HG02571 (cell line): ENCODE results near the gene MRGPRG.

Experiments used
- ATAC-seq: cut with Tn5 transposase; IDR thresholded peaks from one replicate; pipeline ENCODE4 v1.9.1; 2021; ENCODE audit warnings: mild to moderate bottlenecking, moderate library complexity; ENCODE audit not compliant: unreplicated experiment

MRGPRG gene

DNA sequence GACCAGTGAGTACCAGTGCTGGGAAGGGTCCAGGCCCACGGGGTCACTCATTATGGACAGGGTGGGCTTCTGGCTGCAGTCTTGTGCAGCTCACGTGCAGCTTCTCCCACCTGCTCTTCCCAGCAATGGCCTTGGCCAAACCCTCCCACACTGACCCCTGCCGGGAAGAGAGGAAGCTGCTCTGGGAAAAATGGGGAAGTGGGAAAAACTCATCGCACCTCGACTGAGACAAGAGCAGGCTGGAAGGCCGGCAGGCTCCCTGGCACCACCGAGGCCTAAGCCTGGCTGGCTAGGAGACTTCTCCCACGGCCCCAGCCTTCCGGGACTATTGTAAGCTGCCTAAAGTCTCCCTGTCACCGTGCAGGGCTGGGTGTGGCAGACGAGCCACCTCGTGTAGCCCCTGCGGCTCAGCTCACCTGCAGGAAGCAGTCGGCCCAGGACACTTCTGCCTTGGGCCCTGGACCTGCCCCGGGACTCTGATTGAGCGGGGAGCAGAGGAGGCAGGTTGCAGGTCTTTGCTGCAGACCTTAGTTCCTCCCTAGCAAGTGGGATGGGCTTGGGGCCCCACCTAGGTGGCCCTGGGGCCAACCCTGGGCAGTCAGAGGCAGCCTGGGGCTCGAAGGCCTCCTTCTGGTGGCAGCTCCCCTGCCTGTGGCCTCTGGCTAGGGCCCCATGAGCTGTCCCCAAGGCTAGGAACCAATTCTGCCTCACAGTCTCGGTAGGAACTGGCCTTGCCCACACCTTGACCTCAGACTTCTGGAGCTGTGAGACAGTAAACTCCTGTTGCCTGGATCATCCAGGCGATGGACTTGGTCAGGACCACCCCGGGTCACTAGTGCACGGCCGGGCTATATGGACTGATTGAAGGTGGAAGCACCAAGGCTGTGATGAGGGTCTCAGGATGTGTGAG, 23.1 kb downstream of the MRGPRG start:
- no peak for ATAC-seq

DNA sequence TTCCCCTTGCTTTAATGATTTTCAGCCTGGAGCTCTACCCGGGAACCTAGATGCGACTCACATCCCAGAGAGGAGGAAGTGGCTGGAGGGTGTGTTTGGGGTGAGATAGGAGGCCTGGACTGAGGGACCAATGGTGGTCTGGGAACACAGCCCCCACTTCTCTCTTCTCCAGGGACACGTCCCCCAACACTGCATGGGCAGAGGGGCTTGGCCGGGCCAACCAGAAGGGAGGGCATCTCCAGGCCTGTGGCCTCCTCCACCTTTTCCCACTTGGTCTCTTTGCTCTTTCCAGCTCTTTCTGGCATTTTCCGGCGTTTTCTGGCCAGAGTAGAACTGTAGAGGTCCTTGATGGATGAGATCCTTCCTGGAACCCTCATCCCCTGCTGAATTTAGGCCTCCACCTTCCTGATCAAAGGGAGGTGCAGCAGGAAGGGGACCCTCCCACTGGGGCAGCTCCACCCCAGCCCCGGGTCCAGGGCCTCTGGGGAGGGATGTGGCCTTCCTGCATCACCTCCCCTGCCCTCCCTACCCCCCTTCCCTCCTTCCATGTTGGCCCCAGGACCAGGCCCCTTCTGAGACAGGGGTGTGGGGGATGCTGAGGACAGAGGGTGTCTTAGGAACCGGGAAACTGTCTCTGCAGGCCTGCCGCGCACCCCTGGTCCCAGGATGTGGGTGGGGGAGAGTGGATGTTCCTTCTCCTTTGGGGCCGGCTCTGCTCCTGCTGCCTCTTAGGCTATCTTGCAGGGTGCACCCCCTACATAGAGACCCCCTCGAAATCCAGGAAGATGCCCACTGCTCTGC, 24.4 kb downstream of the MRGPRG start:
- ATAC-seq = no peak

DNA sequence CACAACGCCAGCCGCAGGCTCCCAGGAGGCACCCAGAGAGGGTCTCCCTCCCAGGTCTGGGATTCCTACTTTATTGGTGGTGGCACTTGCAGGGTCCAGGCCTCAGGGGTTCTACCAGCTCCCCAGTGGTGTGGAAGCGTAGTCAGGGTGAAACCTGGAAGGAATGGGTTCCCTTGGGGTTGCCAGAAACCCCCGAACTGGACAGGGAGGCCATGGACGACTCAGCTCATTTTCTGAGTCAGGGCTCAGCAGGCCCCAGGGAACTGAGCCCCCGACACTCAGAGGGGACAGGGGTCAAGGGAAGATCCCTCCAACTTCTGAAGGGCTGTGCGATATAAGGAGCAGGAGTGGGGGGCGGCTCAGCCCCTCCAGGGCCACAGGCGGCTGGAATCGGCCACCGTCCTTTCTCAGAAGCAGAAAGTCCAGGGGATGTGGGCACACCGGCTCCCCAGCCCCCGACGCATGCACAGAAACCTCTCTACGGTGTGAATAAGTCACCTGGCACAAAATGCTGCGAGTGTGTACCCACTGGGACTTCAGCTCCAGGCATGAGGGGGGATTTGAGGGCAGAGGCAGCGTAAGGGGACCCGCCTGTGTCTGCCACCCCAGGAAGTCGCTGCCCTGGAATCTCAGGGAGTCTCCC, 25.1 kb downstream of the MRGPRG start:
- ATAC-seq = no peak

DNA sequence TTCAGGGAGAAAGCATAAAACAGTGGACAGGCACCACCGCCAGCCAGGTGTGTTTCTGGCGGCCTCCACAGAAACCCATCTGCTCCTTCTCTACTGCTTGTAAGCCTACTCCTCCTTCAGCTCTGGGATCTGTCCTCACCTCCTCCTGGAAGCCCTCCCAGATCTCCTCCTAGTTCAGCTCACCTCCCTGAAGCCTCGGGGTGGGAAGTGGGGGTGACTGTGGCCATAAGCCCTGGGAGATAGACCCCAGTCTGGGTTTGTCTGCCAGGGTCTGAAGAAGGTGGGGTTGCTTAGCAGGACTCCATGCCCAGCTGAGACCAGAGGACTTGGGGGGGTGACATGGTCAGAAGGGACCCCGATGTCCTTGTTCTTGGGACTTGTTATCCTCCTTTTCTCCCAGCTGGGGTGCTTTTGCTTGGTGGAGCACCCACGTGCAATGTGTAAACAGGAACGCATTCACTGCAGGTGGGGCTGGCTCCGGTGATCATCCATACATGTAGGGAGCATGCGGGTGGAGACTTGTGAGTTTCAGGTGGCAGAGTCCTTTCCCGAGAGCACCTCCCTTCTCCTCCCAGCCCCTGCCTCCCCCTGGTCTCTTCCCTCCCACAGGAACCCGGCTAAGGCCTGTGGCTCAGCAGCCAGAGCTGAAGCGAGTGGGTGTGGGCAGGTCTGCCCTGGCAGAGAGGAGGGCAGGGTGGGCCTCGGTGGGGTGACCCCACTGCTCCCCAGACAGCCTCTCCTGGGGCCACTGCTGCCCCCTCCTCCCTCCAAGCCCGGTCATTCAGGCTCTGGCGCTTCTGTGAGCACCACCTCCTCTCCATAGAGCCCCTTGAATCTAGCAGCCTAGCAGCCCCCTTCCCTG, 25.9 kb downstream of the MRGPRG start:
- no peak for ATAC-seq

DNA sequence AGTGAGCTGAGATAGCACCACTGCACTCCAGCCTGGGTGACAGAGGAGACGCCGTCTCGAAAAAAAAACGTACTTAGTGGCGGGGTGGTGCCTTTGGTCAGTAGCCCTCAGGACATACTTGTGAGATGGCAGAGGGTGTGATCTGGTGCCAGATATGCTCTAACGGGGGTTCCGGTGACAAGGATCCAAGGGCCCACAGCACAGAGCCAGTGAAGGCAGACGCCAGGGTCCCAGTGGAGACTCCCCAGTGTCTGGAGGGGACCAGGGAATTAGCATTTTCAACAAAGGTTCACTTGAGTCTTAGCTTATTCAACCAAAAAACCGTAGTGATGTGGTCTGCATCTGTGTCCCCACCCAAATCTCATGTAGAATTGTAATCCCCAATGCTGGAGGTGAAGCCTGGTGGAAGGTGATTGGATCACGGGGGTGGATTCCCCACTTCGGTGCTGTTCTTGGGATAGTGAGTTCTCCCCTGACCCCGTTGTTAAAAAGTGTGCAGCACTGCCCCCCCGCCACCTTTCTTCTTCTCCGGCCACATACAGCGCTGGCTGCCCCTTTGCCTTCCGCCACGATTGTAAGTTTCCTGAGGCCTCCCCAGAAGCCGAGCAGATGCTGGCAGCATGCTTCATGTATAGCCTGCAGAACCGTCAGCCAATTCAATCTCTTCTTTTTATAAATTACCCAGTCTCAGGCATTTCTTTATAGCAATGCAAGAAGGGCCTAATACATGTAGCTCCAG, 26.9 kb downstream of the MRGPRG start:
- no peak for ATAC-seq

DNA sequence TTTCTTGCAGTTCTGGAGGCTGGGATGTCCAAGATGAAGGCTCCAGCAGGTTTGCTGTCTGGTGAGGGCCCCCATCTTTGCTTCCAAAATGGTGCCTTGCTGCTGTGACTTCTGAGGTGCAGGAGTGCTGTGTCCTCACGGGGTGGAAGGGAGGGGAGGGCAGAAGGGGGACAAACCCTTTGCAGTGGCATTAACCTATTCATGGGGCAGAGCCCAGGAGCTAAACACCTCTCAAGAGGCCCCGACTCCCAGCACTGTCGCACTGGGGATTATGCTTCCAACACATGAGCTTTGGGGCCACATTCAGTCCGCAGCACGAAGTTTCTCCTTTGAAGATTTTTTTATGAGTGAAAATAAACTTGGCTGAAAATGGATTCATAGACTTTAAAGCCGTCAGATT, 28.0 kb downstream of the MRGPRG start:
- no peak for ATAC-seq

DNA sequence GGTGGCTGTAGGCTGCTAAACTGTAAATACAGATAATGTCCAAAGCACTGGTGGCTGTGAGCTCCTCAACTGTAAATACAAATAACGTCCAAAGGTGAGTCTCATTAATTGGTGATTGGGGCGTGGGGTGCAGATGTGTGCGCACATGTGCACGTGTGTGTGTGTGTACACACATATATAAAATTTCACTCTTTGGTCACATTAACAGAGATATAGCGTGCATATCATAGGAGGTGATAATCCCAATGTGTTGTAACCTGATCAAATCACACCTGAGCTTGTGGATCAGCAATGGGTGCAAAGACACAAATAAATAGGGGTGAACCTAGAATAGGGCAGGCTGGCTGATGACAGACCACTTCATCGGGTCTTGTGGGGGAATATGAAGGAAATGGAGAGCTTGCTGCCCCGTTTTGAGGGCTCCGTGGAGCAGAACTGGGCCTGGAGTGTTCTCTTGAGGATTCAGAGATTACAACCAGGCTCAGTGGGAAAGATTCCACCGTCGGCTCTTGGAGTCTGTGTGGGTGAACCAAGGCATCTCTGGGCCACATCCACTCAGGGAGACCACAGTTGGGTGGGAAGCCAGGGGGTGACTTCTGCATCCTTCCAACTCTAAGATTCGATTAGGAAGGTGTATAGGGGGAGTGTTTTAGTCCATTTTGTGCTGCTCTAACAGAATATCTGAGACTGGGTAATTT, 28.6 kb downstream of the MRGPRG start:
- ATAC-seq = no peak

DNA sequence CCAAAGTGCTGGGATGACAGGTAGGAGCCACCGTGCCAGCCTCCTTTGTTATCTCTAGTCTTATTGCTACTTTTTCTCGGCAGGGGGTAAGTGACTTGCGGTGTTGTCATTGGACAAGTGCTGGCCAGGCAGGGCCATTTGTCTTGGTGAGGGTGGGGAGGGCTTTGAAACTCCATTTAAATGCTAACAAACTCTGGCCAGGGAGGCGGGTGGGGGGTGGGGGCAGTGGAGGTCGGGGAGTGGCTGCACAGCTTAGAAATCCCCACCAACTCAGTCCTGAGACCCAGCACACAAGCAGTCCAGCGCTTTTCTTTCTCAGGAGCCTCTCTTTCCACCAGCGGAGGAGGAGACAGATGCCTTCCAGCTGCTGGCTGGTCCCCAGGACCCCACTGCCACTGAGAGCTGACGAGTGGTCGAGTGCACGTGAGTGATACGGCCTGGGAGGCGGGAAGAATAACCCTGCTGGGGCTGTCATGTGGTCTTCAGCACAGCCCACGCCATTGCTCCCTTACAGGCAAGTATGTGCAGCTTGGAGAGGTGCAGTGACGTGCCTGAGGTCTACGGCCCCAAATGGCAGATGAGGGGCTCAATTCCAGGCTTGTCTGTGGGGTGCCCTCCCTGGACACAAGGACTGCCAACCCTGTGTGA, 29.3 kb downstream of the MRGPRG start:
- no peak for ATAC-seq

DNA sequence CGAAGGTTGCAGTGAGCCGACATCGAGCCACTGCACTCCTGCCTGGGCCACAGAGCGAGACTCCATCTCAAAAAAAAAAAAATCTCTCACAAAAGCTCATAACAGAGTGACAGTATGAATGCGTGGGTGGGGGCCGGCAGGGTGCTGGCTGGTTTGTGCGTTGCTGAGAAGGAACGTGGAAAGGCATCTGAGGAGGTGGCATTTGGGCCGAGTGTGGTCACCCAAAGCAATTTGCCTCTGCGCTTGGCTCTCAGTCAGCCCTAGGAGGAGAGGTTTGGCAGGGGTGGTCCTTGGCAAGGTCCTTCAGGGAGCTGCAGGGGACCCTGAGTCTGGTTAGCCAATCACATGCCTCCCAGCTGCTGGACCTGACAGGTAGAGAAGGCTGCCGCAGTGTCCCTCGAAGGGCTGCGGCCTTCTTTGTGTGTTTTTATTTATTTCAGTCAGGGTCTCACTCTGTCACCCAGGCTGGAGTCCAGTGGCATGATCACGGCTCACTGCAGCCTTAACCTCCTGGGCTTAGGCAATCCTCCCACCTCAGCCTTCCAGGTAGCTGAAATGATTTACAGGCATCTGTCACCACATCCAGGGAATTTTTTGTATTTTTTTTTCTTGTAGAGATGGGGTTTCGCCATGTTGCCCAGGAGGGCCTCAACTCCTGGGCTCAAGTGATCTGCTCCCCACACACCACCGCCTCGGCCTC, 30.0 kb downstream of the MRGPRG start:
- no peak for ATAC-seq

DNA sequence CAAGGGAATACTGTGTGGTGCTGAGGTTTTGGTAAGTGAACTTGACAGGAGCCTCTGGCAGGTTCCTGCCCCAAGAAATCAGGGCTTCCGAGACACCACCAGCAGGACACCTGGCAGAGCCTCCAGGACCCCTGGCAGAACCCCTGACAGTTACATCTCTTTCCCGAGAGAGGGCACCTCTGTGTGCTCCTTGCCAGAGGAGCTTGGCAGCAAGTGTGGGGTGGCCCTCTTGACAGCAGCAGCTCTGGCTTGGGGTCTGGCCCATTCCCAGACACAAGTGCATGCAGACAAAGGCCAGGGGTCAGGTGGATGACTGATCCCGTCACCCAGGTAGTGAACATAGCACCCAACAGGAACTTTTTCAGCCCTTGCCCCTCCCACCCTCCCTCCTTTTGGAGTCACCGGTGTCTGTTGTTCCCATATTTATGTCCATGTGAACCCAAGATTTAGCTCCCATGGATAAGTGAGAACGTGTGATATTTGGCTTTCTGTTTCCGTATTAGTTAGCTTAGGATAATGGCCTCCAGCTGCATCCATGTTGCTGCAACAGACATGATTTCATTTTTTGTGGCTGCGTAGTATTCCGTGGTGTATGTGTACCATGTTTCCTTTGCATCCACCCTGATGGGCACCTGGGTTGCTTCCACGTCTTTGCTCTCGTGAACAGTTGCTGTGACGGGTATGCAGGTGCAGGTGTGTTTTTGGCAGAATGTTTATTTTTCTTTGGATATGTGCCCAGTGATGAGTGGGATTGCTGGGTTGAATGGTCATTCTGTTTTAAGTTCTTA, 32.3 kb downstream of the MRGPRG start:
- no peak for ATAC-seq

DNA sequence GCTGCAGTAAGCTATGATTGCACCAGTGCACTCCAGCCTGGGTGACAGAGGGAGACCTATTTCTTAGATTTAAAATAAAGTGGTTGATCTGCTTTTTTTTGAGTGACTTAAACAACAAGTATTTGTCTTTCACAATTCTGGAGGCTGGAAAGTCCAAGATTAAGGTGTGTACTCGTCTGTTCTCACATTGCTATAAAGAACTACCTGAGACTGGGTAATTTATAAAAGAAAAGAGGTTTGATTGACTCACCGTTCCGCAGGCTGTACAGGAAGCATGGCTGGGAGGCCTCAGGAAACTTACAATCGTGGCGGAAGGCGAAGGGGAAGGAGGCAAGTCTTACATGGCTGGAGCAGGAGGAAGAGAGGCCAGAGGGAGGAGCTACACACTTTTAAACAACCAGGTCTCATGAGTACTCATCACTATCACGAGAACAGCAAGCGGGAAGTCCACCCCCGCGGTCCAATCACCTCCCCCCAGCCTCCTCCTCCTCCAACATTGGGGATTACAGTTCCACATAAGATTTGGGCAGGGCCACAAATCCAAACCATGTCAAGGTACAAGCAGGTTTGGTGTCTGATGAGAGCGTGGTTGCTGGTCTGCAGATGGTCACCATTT, 33.8 kb downstream of the MRGPRG start:
- no peak for ATAC-seq

DNA sequence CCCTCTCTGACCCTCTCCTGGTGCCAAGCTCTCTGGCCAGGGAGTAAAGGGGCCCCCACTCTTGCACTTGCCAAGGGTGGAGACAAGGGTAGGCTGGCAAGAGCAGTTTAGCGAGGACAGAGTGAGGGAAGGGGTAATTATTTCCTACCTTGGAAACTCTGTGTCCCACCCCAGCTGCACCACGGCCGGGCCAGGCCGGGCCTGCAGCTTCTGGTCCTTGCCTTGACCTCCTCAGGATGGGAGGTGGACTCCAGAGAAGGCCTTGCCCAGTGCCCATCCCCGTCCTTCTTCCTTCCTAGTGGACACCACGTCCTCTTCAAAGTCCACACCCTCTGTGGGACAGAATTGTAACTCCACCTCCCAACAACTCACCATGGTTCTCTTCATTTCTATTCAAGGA, 35.1 kb downstream of the MRGPRG start:
- no peak for ATAC-seq

DNA sequence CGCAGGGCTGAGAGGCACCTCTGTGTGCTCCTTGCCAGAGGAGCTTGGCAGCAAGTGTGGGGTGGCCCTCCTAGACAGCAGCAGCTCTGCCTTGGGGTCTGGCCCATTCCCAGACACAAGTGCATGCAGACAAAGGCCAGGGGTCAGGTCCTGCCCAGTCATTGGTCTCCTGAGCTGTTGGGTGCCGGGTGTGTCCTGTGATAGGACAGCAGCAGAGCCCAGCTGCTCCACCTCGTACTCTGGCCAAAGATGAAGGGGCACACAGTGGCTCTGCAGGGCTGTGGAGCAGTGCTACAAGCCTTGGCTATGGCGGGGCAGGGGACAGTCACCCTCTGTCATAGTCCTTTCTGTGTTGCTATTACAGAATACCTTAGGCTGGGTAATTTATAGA, 36.2 kb downstream of the MRGPRG start:
- no peak for ATAC-seq

DNA sequence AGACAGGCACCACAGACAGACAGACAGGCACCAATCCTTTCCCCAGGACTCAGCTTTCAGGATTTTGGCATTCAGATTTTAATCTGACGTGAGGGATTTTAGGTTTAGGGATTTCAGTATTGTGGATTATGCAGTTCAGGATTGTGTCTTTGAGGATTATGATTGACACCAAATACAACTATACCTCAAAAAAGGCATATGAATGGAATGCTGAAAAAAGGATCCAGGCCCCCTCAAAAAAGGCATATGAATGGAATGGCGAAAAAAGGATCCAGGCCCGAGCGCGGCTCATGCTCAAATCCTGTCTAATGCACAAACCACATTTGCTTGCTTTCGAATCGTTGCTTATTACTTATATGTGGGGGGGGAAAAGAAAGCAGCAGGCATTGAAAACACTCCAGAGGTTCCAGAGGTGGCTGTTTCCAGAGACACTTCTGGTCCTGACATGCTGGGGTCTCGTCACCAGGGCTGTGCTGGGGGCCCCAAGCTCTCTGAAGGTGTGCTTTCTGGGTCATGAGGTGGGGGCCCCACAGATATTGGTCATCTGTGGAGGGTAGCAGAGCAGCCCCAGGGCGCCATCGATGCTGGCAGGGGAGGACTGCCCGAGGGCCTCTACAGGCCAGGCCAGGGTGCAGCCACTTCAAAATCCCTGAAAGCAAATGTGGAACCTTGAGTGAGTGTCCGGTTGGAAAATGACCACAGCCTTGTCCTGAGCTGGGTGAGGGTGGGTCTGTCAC, 36.7 kb downstream of the MRGPRG start:
- no peak for ATAC-seq

DNA sequence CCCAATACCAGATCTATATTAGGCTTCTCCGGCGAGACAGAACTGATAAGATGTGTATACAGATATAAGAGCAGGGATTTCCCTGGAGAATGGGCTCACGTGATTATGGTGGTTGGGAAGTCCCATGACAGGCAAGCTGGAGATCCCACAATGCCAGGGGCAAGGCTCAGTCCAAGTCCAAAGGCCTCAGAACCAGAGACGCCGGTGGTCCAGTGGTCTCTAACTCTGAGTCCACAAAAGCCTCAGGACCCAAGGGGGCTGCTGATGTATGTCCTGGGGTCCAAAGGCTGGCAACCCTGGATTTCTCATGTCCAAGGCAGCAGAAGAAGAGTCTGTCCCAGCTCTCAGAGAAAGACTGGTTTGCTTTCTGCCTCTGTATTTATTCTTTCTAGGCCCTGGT, 37.7 kb downstream of the MRGPRG start:
- no peak for ATAC-seq

DNA sequence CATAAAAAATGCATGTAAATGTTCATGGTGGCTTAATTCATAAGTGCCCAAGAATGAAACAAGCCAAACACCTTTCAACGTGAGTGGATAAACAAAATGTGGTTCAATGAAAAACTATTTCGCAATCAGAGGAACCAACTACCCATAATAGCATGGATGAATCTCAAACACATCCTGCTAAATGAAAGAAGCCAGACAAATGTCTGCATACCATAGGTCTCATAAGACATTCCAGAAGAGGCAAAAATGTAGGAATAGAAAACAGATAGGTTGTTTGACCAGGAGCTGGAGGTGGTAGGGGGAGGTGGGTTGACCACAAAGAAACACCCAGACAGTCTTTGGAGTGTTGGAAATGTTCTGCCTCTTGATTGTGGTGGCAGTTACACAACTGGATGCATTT, 40.3 kb downstream of the MRGPRG start:
- ATAC-seq = no peak
